ENCODE data around the gene CRAMP1.
A peak's percentile ranks its signal among the peaks of the same experiment; 100 is the strongest.

CRAMP1 gene

GRCh38 chr16:1619976-1620375, 7.8 kb downstream of the CRAMP1 start:
- Histone ChIP-seq H3K9me3 (replicated peaks in 1 of 2; ENCODE audit: control insufficient read depth in 2 of 2, insufficient read depth in 1 of 2, low read depth in 1 of 2, low read length in 2 of 2) (peaks cover 0 to 1% of the 10 kb centered on the region in 2 donors), H4K8ac (ENCODE audit: low read depth, low read length) (no peak overlapping the region), H2BK5ac (ENCODE audit: low read length) (peak overlapping the region; percentile 49), H3K27me3 (ENCODE audit: control insufficient read depth in 3 of 3, insufficient read depth in 3 of 3, low read depth in 1 of 3, low read length in 3 of 3) (no peaks in the 10 kb centered on the region), H3K79me1 (ENCODE audit: low read depth, low read length) (peaks cover 16% of the 10 kb centered on the region), H3K27ac (replicated peaks; ENCODE audit: low read length) (no peak overlapping the region), H2BK15ac (ENCODE audit: low read length) (no peak overlapping the region), H3K4me3 (ENCODE audit: low read length in 2 of 2) (peak overlapping the region in 1 of 2 donors; percentile 49), H4K91ac (ENCODE audit: low read depth, low read length, poor library complexity) (peak overlapping the region; percentile 16), H3K36me3 (replicated peaks in 1 of 2; ENCODE audit: control insufficient read depth in 2 of 2, insufficient read depth in 2 of 2, low read length in 2 of 2) (peaks cover 29 to 86% of the 10 kb centered on the region in 2 donors), H3K23ac (ENCODE audit: low read depth, low read length, poor library complexity) (peak overlapping the region; percentile 22), H3K9ac (ENCODE audit: low read depth, low read length, poor library complexity) (peak overlapping the region; percentile 65), H3K4ac (ENCODE audit: low read length) (no peak overlapping the region), H2BK12ac (ENCODE audit: low read length) (no peak overlapping the region), H2AK5ac (ENCODE audit: low read depth, low read length) (no peak overlapping the region), H2AFZ (ENCODE audit: low read length) (no peak overlapping the region), H3K14ac (ENCODE audit: low read length) (no peak overlapping the region), H3K4me2 (ENCODE audit: insufficient read depth, low read length, poor library complexity, severe bottlenecking) (no peak overlapping the region), H2BK120ac (ENCODE audit: low read depth, low read length) (no peak overlapping the region), H3K18ac (ENCODE audit: low read length) (no peak overlapping the region), H3K4me1 (ENCODE audit: control insufficient read depth in 2 of 2, insufficient read depth in 1 of 2, low read depth in 1 of 2, low read length in 2 of 2) (peaks cover 4 to 8% of the 10 kb centered on the region in 2 donors)
- DNase-seq (ENCODE audit: low spot score): no peak
- no CpG with 5 or more reads among the region's 15 CpGs for WGBS, 2 donors (ENCODE audit: extremely low coverage in 2 of 2, insufficient read length in 2 of 2, insufficient replicate concordance in 1 of 2)

GRCh38 chr16:1620391-1620790, 8.2 kb downstream of the CRAMP1 start:
- WGBS, 2 donors (ENCODE audit: extremely low coverage in 2 of 2, insufficient read length in 2 of 2, insufficient replicate concordance in 1 of 2): no CpG with 5 or more reads among the region's 9 CpGs
- no peak overlapping the region for H2BK15ac ChIP-seq (ENCODE audit: low read length)
- no peak overlapping the region for H4K91ac ChIP-seq (ENCODE audit: low read depth, low read length, poor library complexity)
- H3K9ac ChIP-seq (ENCODE audit: low read depth, low read length, poor library complexity): peak overlapping the region; percentile 65
- peaks cover 0 to 1% of the 10 kb centered on the region in 2 donors for H3K9me3 ChIP-seq (replicated peaks in 1 of 2; ENCODE audit: control insufficient read depth in 2 of 2, insufficient read depth in 1 of 2, low read depth in 1 of 2, low read length in 2 of 2)
- peaks cover under 1 to 4% of the 10 kb centered on the region in 2 donors for H3K4me1 ChIP-seq (ENCODE audit: control insufficient read depth in 2 of 2, insufficient read depth in 1 of 2, low read depth in 1 of 2, low read length in 2 of 2)
- no peak overlapping the region for H2BK5ac ChIP-seq (ENCODE audit: low read length)
- no peak overlapping the region for H2BK120ac ChIP-seq (ENCODE audit: low read depth, low read length)
- H2AK5ac ChIP-seq (ENCODE audit: low read depth, low read length): no peak overlapping the region
- peaks cover 14% of the 10 kb centered on the region for H3K79me1 ChIP-seq (ENCODE audit: low read depth, low read length)
- H3K14ac ChIP-seq (ENCODE audit: low read length): no peak overlapping the region
- H3K18ac ChIP-seq (ENCODE audit: low read length): no peak overlapping the region
- H3K27ac ChIP-seq (replicated peaks; ENCODE audit: low read length): no peak overlapping the region
- peak overlapping the region in 1 of 2 donors; percentile 49 for H3K4me3 ChIP-seq (ENCODE audit: low read length in 2 of 2)
- H3K23ac ChIP-seq (ENCODE audit: low read depth, low read length, poor library complexity): peak overlapping the region; percentile 22
- no peak overlapping the region for H3K4me2 ChIP-seq (ENCODE audit: insufficient read depth, low read length, poor library complexity, severe bottlenecking)
- H4K8ac ChIP-seq (ENCODE audit: low read depth, low read length): no peak overlapping the region
- H3K27me3 ChIP-seq (ENCODE audit: control insufficient read depth in 3 of 3, insufficient read depth in 3 of 3, low read depth in 1 of 3, low read length in 3 of 3): no peaks in the 10 kb centered on the region
- no peak overlapping the region for H3K4ac ChIP-seq (ENCODE audit: low read length)
- H3K36me3 ChIP-seq (replicated peaks in 1 of 2; ENCODE audit: control insufficient read depth in 2 of 2, insufficient read depth in 2 of 2, low read length in 2 of 2): peaks cover 29 to 88% of the 10 kb centered on the region in 2 donors
- no peak for DNase-seq (ENCODE audit: low spot score)
- no peak overlapping the region for H2BK12ac ChIP-seq (ENCODE audit: low read length)
- H2AFZ ChIP-seq (ENCODE audit: low read length): no peak overlapping the region

- Histone ChIP-seq H4K91ac (ENCODE audit: low read depth, low read length, poor library complexity) (no peak overlapping the region), H3K23ac (ENCODE audit: low read depth, low read length, poor library complexity) (no peak overlapping the region), H3K4me3 (ENCODE audit: low read length in 2 of 2) (no peak overlapping the region), H2BK120ac (ENCODE audit: low read depth, low read length) (no peak overlapping the region), H3K4me2 (ENCODE audit: insufficient read depth, low read length, poor library complexity, severe bottlenecking) (no peak overlapping the region), H3K27me3 (ENCODE audit: control insufficient read depth in 3 of 3, insufficient read depth in 3 of 3, low read depth in 1 of 3, low read length in 3 of 3) (no peaks in the 10 kb centered on the region), H3K14ac (ENCODE audit: low read length) (no peak overlapping the region), H3K79me1 (ENCODE audit: low read depth, low read length) (peaks cover 15% of the 10 kb centered on the region), H2BK5ac (ENCODE audit: low read length) (no peak overlapping the region), H3K36me3 (replicated peaks in 1 of 2; ENCODE audit: control insufficient read depth in 2 of 2, insufficient read depth in 2 of 2, low read length in 2 of 2) (peaks cover 35 to 90% of the 10 kb centered on the region in 2 donors), H3K18ac (ENCODE audit: low read length) (no peak overlapping the region), H2AFZ (ENCODE audit: low read length) (no peak overlapping the region), H3K4me1 (ENCODE audit: control insufficient read depth in 2 of 2, insufficient read depth in 1 of 2, low read depth in 1 of 2, low read length in 2 of 2) (no peaks in the 10 kb centered on the region), H4K8ac (ENCODE audit: low read depth, low read length) (no peak overlapping the region), H3K9ac (ENCODE audit: low read depth, low read length, poor library complexity) (no peak overlapping the region), H3K9me3 (replicated peaks in 1 of 2; ENCODE audit: control insufficient read depth in 2 of 2, insufficient read depth in 1 of 2, low read depth in 1 of 2, low read length in 2 of 2) (peaks cover 0 to 1% of the 10 kb centered on the region in 2 donors), H2BK12ac (ENCODE audit: low read length) (no peak overlapping the region), H3K4ac (ENCODE audit: low read length) (no peak overlapping the region), H2BK15ac (ENCODE audit: low read length) (no peak overlapping the region), H3K27ac (replicated peaks; ENCODE audit: low read length) (no peak overlapping the region), H2AK5ac (ENCODE audit: low read depth, low read length) (no peak overlapping the region)
- no peak for DNase-seq (ENCODE audit: low spot score)
- no CpG with 5 or more reads among the region's 7 CpGs for WGBS, 2 donors (ENCODE audit: extremely low coverage in 2 of 2, insufficient read length in 2 of 2, insufficient replicate concordance in 1 of 2)
Observed at GRCh38 chr16:1621851-1622250, 9.7 kb downstream of the CRAMP1 start.

GRCh38 chr16:1626327-1626726, 14.2 kb downstream of the CRAMP1 start:
- Histone ChIP-seq H3K36me3 (replicated peaks in 1 of 2; ENCODE audit: control insufficient read depth in 2 of 2, insufficient read depth in 2 of 2, low read length in 2 of 2) (peaks cover 30 to 90% of the 10 kb centered on the region in 2 donors), H2BK15ac (ENCODE audit: low read length) (no peak overlapping the region), H3K14ac (ENCODE audit: low read length) (no peak overlapping the region), H3K4me2 (ENCODE audit: insufficient read depth, low read length, poor library complexity, severe bottlenecking) (no peak overlapping the region), H3K27me3 (ENCODE audit: control insufficient read depth in 3 of 3, insufficient read depth in 3 of 3, low read depth in 1 of 3, low read length in 3 of 3) (no peaks in the 10 kb centered on the region), H2BK12ac (ENCODE audit: low read length) (no peak overlapping the region), H3K4ac (ENCODE audit: low read length) (no peak overlapping the region), H2AK5ac (ENCODE audit: low read depth, low read length) (no peak overlapping the region), H3K18ac (ENCODE audit: low read length) (no peak overlapping the region), H3K79me1 (ENCODE audit: low read depth, low read length) (peaks cover 28% of the 10 kb centered on the region), H3K4me1 (ENCODE audit: control insufficient read depth in 2 of 2, insufficient read depth in 1 of 2, low read depth in 1 of 2, low read length in 2 of 2) (no peaks in the 10 kb centered on the region), H4K91ac (ENCODE audit: low read depth, low read length, poor library complexity) (no peak overlapping the region), H4K8ac (ENCODE audit: low read depth, low read length) (no peak overlapping the region), H3K9me3 (replicated peaks in 1 of 2; ENCODE audit: control insufficient read depth in 2 of 2, insufficient read depth in 1 of 2, low read depth in 1 of 2, low read length in 2 of 2) (peaks cover 0 to 1% of the 10 kb centered on the region in 2 donors), H2AFZ (ENCODE audit: low read length) (no peak overlapping the region), H2BK120ac (ENCODE audit: low read depth, low read length) (no peak overlapping the region), H3K23ac (ENCODE audit: low read depth, low read length, poor library complexity) (no peak overlapping the region), H2BK5ac (ENCODE audit: low read length) (no peak overlapping the region), H3K27ac (replicated peaks; ENCODE audit: low read length) (no peak overlapping the region), H3K9ac (ENCODE audit: low read depth, low read length, poor library complexity) (peak overlapping the region; percentile 24), H3K4me3 (ENCODE audit: low read length in 2 of 2) (no peak overlapping the region)
- no CpG with 5 or more reads among the region's 6 CpGs for WGBS, 2 donors (ENCODE audit: extremely low coverage in 2 of 2, insufficient read length in 2 of 2, insufficient replicate concordance in 1 of 2)
- DNase-seq (ENCODE audit: low spot score): no peak

All from neuronal stem cell (in vitro differentiated cells).